Smooth muscle cell (in vitro differentiated cells): ENCODE data around the gene SEMA4D. TPM values are rescaled to one million over a fixed set of nuclear protein-coding genes. Genes with fewer than 3 reads are reported as not detected.

Source experiments
- DNase-seq: peaks from one replicate; lab custom pipeline; 2025; ENCODE audit not compliant: unreplicated experiment; lab: John Stamatoyannopoulos, UW
- H2AFZ ChIP-seq: fragments of 200-600 bp; sonication (generic); 2 replicates; pipeline ENCODE4 v1.6.0; 2016; ENCODE audit warnings: antibody characterized with exemption, low read depth, mild to moderate bottlenecking
- H3F3A ChIP-seq: fragments of 200-600 bp; sonication (generic); 2 replicates; pipeline ENCODE4 v1.6.0; 2017; ENCODE audit warnings: antibody characterized with exemption, low read depth
- H3K27ac ChIP-seq: fragments of 200-600 bp; sonication (generic); 2 replicates; pipeline ENCODE4 v1.5.1; 2016; ENCODE audit warnings: low read depth, mild to moderate bottlenecking
- H3K27me3 ChIP-seq: fragments of 200-600 bp; sonication (generic); 2 replicates; pipeline ENCODE4 v1.6.1; 2016; ENCODE audit warnings: low read depth, mild to moderate bottlenecking
- H3K36me3 ChIP-seq: fragments of 200-600 bp; sonication (generic); 2 replicates; pipeline ENCODE4 v1.5.1; 2016; ENCODE audit warnings: low read depth
- H3K4me1 ChIP-seq: fragments of 200-600 bp; sonication (generic); 2 replicates; pipeline ENCODE4 v1.5.1; 2016; ENCODE audit warnings: low read depth
- H3K4me2 ChIP-seq: fragments of 200-600 bp; sonication (generic); 2 replicates; pipeline ENCODE4 v1.6.0; 2016; ENCODE audit warnings: mild to moderate bottlenecking
- H3K4me3 ChIP-seq: fragments of 200-600 bp; sonication (generic); 2 replicates; pipeline ENCODE4 v1.5.1; 2016; ENCODE audit warnings: mild to moderate bottlenecking
- H3K79me2 ChIP-seq: fragments of 200-600 bp; sonication (generic); 2 replicates; pipeline ENCODE4 v1.6.0; 2016; ENCODE audit warnings: low read depth, mild to moderate bottlenecking
- H3K9ac ChIP-seq: fragments of 200-600 bp; sonication (generic); 2 replicates; pipeline ENCODE4 v1.6.0; 2016; ENCODE audit warnings: low read depth
- H3K9me3 ChIP-seq: fragments of 200-600 bp; sonication (generic); replicated peaks from 2 replicates; pipeline ENCODE4 v1.5.1; 2016; ENCODE audit warnings: low read depth
- H4K20me1 ChIP-seq: fragments of 200-600 bp; sonication (generic); 2 replicates; pipeline ENCODE4 v1.6.0; 2016; ENCODE audit warnings: low read depth
- WGBS: methylation state at CpG from one replicate; pipeline ENCODE4 v1.1.7; 2016; ENCODE audit warnings: low lambda C conversion rate; 5-methylcytosine and 5-hydroxymethylcytosine counted together
- polyA plus RNA-seq: library from polyadenylated mRNA; unstranded; fragments of >200 nt; fragmentation: Nextera tagmentation; extraction: Ambion mirVana; gene quantifications from 2 replicates; pipeline ENCODE4 v1.2.1, GENCODE V29; 2016
- total RNA-seq: library from RNA; depleted of rRNA; stranded (reverse); fragments of >200 nt; gene quantifications from 2 replicates; pipeline ENCODE4 v1.2.3, GENCODE V29; 2014
- TF ChIP-seq, protein P1 (sequence below): fragments of 200-600 bp; sonication (generic); IDR thresholded peaks from 2 replicates; pipeline ENCODE4 v1.5.1; 2017; ENCODE audit warnings: borderline replicate concordance, mild to moderate bottlenecking, antibody characterized with exemption; ENCODE audit not compliant: insufficient read depth, poor library complexity, severe bottlenecking

Gene SEMA4D
- total and polyA plus RNA-seq, 2 experiments from 2014 or later, result 0.63 to 2.7 TPM

DNA sequence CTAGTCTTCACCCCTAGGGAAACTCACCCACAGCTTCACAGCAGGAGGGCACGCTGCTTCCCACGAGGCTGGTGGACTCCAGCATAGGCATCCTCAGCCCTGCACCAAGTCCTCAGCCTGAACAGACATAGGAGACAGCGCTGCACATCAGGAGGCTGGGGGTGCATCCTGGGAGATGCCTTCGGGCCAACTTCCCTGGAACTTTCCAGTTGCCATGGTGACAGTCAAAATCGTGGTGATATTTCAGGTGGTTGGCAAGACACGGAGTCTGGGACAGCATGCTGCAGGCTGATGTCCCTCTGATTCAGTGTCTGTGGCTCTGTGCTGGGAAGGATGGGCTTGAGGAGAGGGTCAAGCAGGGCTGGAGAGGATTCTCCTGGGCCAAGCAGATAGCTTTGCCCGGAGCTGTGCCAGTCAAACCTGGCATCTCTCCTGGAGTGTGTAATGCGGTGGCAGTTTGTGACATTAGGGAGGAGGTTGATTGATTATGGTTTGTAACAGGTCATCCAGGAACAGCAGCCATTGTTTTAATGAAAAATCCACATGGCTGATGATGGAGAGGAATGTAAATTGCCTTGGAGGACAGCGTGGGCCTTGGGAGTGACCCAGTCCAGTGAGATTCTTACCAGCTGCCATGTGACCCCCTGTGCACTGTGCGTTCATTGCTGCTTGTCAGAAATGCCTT is 35.6 kb upstream of the SEMA4D start:
- Histone ChIP-seq H3K27me3 (no peaks in the 10 kb centered on the region), H3F3A (no peaks in the 10 kb centered on the region), H4K20me1 (no peaks in the 10 kb centered on the region), H3K9ac (no peak overlapping the region), H3K79me2 (no peaks in the 10 kb centered on the region), H3K4me2 (no peak overlapping the region), H3K4me3 (no peak overlapping the region), H3K4me1 (no peaks in the 10 kb centered on the region), H3K9me3 (no peaks in the 10 kb centered on the region), H3K36me3 (no peaks in the 10 kb centered on the region), H2AFZ (no peak overlapping the region), H3K27ac (no peak overlapping the region)
- no peak for DNase-seq
- WGBS, result 87% methylated on average over 10 of the region's 10 CpGs
- TF ChIP-seq, protein P1, sequence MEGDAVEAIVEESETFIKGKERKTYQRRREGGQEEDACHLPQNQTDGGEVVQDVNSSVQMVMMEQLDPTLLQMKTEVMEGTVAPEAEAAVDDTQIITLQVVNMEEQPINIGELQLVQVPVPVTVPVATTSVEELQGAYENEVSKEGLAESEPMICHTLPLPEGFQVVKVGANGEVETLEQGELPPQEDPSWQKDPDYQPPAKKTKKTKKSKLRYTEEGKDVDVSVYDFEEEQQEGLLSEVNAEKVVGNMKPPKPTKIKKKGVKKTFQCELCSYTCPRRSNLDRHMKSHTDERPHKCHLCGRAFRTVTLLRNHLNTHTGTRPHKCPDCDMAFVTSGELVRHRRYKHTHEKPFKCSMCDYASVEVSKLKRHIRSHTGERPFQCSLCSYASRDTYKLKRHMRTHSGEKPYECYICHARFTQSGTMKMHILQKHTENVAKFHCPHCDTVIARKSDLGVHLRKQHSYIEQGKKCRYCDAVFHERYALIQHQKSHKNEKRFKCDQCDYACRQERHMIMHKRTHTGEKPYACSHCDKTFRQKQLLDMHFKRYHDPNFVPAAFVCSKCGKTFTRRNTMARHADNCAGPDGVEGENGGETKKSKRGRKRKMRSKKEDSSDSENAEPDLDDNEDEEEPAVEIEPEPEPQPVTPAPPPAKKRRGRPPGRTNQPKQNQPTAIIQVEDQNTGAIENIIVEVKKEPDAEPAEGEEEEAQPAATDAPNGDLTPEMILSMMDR, result no peak

DNA sequence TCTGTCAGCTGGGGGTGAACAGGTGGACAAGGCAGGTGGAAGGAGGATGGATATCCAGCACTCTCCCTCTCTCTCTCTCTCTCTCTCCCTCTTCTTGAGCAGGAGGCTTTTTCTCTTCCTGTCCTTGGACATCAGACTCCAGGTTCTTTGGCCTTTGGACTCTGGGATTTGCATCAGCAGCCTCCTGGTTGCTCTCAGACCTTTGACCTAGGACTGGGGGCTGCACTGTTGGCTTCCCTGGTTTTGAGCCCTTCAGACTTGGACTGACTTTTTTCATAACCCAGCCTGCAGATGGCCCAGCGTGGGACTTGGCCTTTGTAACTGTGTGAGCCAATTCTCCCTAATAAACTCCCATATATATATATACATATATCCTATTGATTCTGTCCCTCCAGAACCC is 35.0 kb upstream of the SEMA4D start:
- Histone ChIP-seq H3K27ac (no peak overlapping the region), H3K36me3 (no peaks in the 10 kb centered on the region), H3K4me2 (no peak overlapping the region), H2AFZ (no peak overlapping the region), H4K20me1 (no peaks in the 10 kb centered on the region), H3K9ac (no peak overlapping the region), H3K27me3 (no peaks in the 10 kb centered on the region), H3K9me3 (no peaks in the 10 kb centered on the region), H3F3A (no peaks in the 10 kb centered on the region), H3K4me3 (no peak overlapping the region), H3K4me1 (no peaks in the 10 kb centered on the region), H3K79me2 (no peaks in the 10 kb centered on the region)
- TF ChIP-seq, protein P1, result no peak
- 80% methylated on average over 1 of the region's 1 CpG for WGBS
- no peak for DNase-seq

DNA sequence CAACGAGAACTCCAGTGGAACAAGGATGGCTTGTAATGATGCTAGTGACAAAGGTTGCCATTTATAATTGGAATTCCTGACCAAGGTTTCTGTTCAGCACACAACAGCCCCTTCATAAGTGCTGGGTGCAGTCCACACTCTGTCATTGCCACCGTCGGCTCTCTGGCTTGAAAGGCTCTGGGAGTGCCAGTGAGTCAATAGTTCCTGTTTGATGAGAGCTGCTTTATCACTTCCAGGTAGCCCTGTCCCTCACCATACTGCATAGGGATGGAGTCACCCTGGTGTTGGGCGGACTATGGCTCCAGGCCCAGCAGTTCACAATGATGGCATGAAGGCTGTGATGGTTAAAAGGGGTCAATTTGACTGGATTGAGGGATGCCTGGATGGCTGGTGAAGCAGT is 34.6 kb upstream of the SEMA4D start:
- H3K9me3 ChIP-seq, result no peaks in the 10 kb centered on the region
- no peaks in the 10 kb centered on the region for H3K27me3 ChIP-seq
- H4K20me1 ChIP-seq, result no peaks in the 10 kb centered on the region
- H3K9ac ChIP-seq, result no peak overlapping the region
- TF ChIP-seq, protein P1, result no peak
- H3K36me3 ChIP-seq, result no peaks in the 10 kb centered on the region
- no peaks in the 10 kb centered on the region for H3F3A ChIP-seq
- H3K4me1 ChIP-seq, result no peaks in the 10 kb centered on the region
- no peak overlapping the region for H3K27ac ChIP-seq
- no peak for DNase-seq
- no peaks in the 10 kb centered on the region for H3K79me2 ChIP-seq
- no peak overlapping the region for H2AFZ ChIP-seq
- 58% methylated on average over 4 of the region's 4 CpGs for WGBS
- no peak overlapping the region for H3K4me2 ChIP-seq
- H3K4me3 ChIP-seq, result no peak overlapping the region

DNA sequence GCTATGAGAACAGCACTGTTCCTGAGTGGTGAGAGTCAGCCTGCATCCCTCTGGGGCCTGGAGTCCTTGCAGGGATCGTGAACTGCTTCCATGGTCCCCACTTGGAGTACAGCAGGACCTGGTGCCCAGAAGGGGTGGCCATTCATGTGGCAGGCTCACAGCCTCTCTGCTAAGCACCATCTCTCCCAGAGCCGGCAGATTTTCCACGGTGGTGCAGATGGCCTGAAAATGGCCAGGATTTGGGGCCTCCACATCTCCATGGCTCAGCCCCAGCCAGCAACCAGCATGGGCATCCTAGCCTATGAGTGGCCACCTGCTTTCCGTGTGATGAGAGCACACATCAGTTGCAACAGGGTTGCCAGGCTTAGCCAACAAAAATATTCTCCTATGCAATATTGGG is 33.9 kb upstream of the SEMA4D start:
- WGBS, result 90% methylated on average over 4 of the region's 4 CpGs
- Histone ChIP-seq H3K79me2 (no peaks in the 10 kb centered on the region), H3K36me3 (no peaks in the 10 kb centered on the region), H3K9me3 (no peaks in the 10 kb centered on the region), H3K4me2 (no peak overlapping the region), H3K27me3 (no peaks in the 10 kb centered on the region), H3K9ac (no peak overlapping the region), H4K20me1 (no peaks in the 10 kb centered on the region), H3K4me1 (no peaks in the 10 kb centered on the region), H3K4me3 (no peak overlapping the region), H2AFZ (no peak overlapping the region), H3K27ac (no peak overlapping the region), H3F3A (no peaks in the 10 kb centered on the region)
- TF ChIP-seq, protein P1, result no peak
- DNase-seq, result no peak
